ENCODE data around the gene TSLP. TPM values are rescaled to one million over a fixed set of nuclear protein-coding genes. Genes with fewer than 3 reads are reported as not detected.

Gene TSLP
- total and polyA plus RNA-seq, 9 of the 15 experiments (the other 6 are each of a cell fraction or from before 2014, with no cell fraction given), result 0.09 to 2.8 (median 1.2) TPM

GRCh38 chr5:111070272-111071134, 1.0 kb upstream of the TSLP start:
- BruUV-seq (replicated peaks), result no TSS peak
- TF ChIP-seq EWSR1 (IDR thresholded peaks at IDR 0.05; ENCODE audit: borderline replicate concordance, low read depth, partially characterized antibody) (no peak), REST (IDR thresholded peaks at IDR 0.05; ENCODE audit: borderline replicate concordance) (no peak), REST (CRISPR knock-in tag; IDR thresholded peaks at IDR 0.05; ENCODE audit: low read depth) (no peak)
- in situ Hi-C loops (cut with MboI) (no loop called here), intact Hi-C loops (cut with micrococcal nuclease) (no loop called here)
- no peak overlapping the region for H2AFZ ChIP-seq (ENCODE audit: low read depth, low read length)
- H4K20me1 ChIP-seq (replicated peaks; ENCODE audit: control insufficient read depth, insufficient read depth, low read length), result no peaks in the 10 kb centered on the region
- no peak overlapping the region for H3K27ac ChIP-seq (ENCODE audit: extremely low read depth, low read depth, low read length)
- no peaks in the 10 kb centered on the region for H3K9me1 ChIP-seq (ENCODE audit: control insufficient read depth, insufficient read depth, low read length)
- no peak overlapping the region for H3K4me2 ChIP-seq (ENCODE audit: insufficient read depth, low read length)
- CTCF ChIA-PET (ENCODE audit: low intra/inter-chr PET ratio), result no interaction called here
- no peak for ATAC-seq
- H3K9me3 ChIP-seq (replicated peaks; ENCODE audit: control insufficient read depth, insufficient read depth, low read depth, low read length), result no peaks in the 10 kb centered on the region
- no peak for DNase-seq (ENCODE audit: extremely low read depth in 1 of 4, low spot score in 3 of 4)
- H3K79me2 ChIP-seq (ENCODE audit: control insufficient read depth, insufficient read depth, low read length), result no peaks in the 10 kb centered on the region
- H3K4me1 ChIP-seq (replicated peaks in 1 of 2; ENCODE audit: control insufficient read depth in 2 of 2, insufficient read depth in 2 of 2, low read length in 2 of 2), result peaks cover 0 to 9% of the 10 kb centered on the region in 2 experiments; a peak in 3 of 5 replicates
- no peak overlapping the region for H3K4me3 ChIP-seq
- no peaks in the 10 kb centered on the region for H3K36me3 ChIP-seq (ENCODE audit: control insufficient read depth, insufficient read depth, low read length)
- POLR2A ChIA-PET, result no interaction called here
- FAIRE-seq, result no peak
- no peak overlapping the region for H3K9ac ChIP-seq (ENCODE audit: insufficient read depth in 1 of 2, low read depth in 2 of 2, low read length in 2 of 2)
- WGBS (ENCODE audit: insufficient coverage, low coverage, missing lambda C conversion rate), result 30% methylated on average over 26 of the region's 42 CpGs
- peaks cover 21 to 24% of the 10 kb centered on the region in 2 experiments; a peak in 4 of 5 replicates for H3K27me3 ChIP-seq (ENCODE audit: control insufficient read depth in 2 of 2, insufficient read depth in 2 of 2, low read length in 2 of 2)
